HepG2 (cell line): ENCODE results near the gene UQCC5. TPM values are rescaled to one million over a fixed set of nuclear protein-coding genes. Genes with fewer than 3 reads are reported as not detected.

Experiments used
- CHD2 ChIP-seq: IDR thresholded peaks from 2 replicates; pipeline ENCODE4 v1.6.1; 2011; ENCODE audit warnings: low read depth, low read length, improper control_type of control experiment
- DNMT3B ChIP-seq: conservative IDR thresholded peaks from 2 replicates; pipeline ENCODE4 v1.6.1; 2016; ENCODE audit warnings: missing biosample characterization, control low read depth
- FOSL1 ChIP-seq: sonication (generic); formaldehyde crosslinking; IDR thresholded peaks from 2 replicates; pipeline ENCODE4 v1.9.0; 2021; ENCODE audit warnings: missing genetic modification reagents, borderline replicate concordance
- GPN1 ChIP-seq: sonication (generic); formaldehyde crosslinking; IDR thresholded peaks from 2 replicates; pipeline ENCODE4 v1.5.1; 2020; ENCODE audit warnings: missing genetic modification reagents, borderline replicate concordance
- HHEX ChIP-seq: IDR thresholded peaks from 2 replicates; pipeline ENCODE4 v1.6.1; 2016; ENCODE audit warnings: control low read depth
- KDM2A ChIP-seq: sonication (generic); formaldehyde crosslinking; IDR thresholded peaks from 2 replicates; pipeline ENCODE4 v1.4.0; 2020; ENCODE audit warnings: low read depth, missing genetic modification reagents, borderline replicate concordance
- KDM5B ChIP-seq: sonication (generic); formaldehyde crosslinking; IDR thresholded peaks from 2 replicates; pipeline ENCODE4 v1.4.0; 2020; ENCODE audit warnings: missing genetic modification reagents, mild to moderate bottlenecking, borderline replicate concordance
- MTA1 ChIP-seq: sonication (generic); formaldehyde crosslinking; IDR thresholded peaks from 2 replicates; pipeline ENCODE4 v1.4.0; 2020; ENCODE audit warnings: missing genetic modification reagents, mild to moderate bottlenecking, borderline replicate concordance
- PAWR ChIP-seq: sonication (generic); formaldehyde crosslinking; IDR thresholded peaks from 2 replicates; pipeline ENCODE4 v1.4.0; 2020; ENCODE audit warnings: missing genetic modification reagents, mild to moderate bottlenecking, borderline replicate concordance
- PHF21A ChIP-seq: sonication (generic); formaldehyde crosslinking; IDR thresholded peaks from 2 replicates; pipeline ENCODE4 v1.5.0; 2020; ENCODE audit warnings: mild to moderate bottlenecking, missing genetic modification reagents
- PHF5A ChIP-seq: IDR thresholded peaks from one replicate; pipeline ENCODE4 v1.6.1; 2018; ENCODE audit warnings: low read depth, missing genetic modification reagents; ENCODE audit not compliant: unreplicated experiment
- SRY ChIP-seq: sonication (generic); formaldehyde crosslinking; IDR thresholded peaks from 2 replicates; pipeline ENCODE4 v1.8.0; 2022; ENCODE audit warnings: mild to moderate bottlenecking, missing genetic modification reagents
- SYNCRIP ChIP-seq: fragments of 200-400 bp; formaldehyde crosslinking; IDR thresholded peaks from 2 replicates; pipeline ENCODE4 v1.6.1; 2018; ENCODE audit warnings: mild to moderate bottlenecking, low read depth, low read length; ENCODE audit not compliant: insufficient read depth
- TBL1XR1 ChIP-seq: fragments of 150-350 bp; IDR thresholded peaks from 2 replicates; pipeline ENCODE4 v1.6.1; 2014; ENCODE audit warnings: borderline replicate concordance, low read length; ENCODE audit not compliant: partially characterized antibody
- THAP9 ChIP-seq: sonication (generic); formaldehyde crosslinking; IDR thresholded peaks from 2 replicates; pipeline ENCODE4; 2020; ENCODE audit warnings: missing genetic modification reagents, mild to moderate bottlenecking, borderline replicate concordance
- ZFY ChIP-seq: sonication (generic); formaldehyde crosslinking; IDR thresholded peaks from 2 replicates; pipeline ENCODE4 v1.4.0; 2020; ENCODE audit warnings: missing genetic modification reagents
- ZMYM4 ChIP-seq: sonication (generic); formaldehyde crosslinking; IDR thresholded peaks from 2 replicates; pipeline ENCODE4 v1.8.1; 2023; ENCODE audit warnings: mild to moderate bottlenecking, missing genetic modification reagents
- ZNF160 ChIP-seq: sonication (generic); formaldehyde crosslinking; IDR thresholded peaks from 2 replicates; pipeline ENCODE4 v1.8.0; 2022; ENCODE audit warnings: mild to moderate bottlenecking, inconsistent platforms, missing genetic modification reagents
- ZNF460 ChIP-seq: sonication (generic); formaldehyde crosslinking; IDR thresholded peaks from 2 replicates; pipeline ENCODE4 v1.5.1; 2020; ENCODE audit warnings: missing genetic modification reagents, mild to moderate bottlenecking, borderline replicate concordance
- ZNF839 ChIP-seq: sonication (generic); formaldehyde crosslinking; IDR thresholded peaks from 2 replicates; pipeline ENCODE4 v1.4.0; 2020; ENCODE audit warnings: missing genetic modification reagents, mild to moderate bottlenecking, borderline replicate concordance
- polyA plus RNA-seq, 8 experiments: library from polyadenylated mRNA; depleted of rRNA in 3 of 8; stranded (reverse) in 7 of 8; unstranded in 1 of 8; fragments of >200 nt; fragmentation: Illumina TruSeq in 4 of 8; extraction: Trizol in 4 of 8; gene quantifications; 2 replicates each; pipeline versions ENCODE4 v1.2.1 to v1.2.3, GENCODE V29; 2011 to 2016; ENCODE audit warnings: low read depth in 4 of 8, missing spikeins in 1 of 8, mixed read lengths in 1 of 8; ENCODE audit not compliant: insufficient read depth in 1 of 8
- total RNA-seq, 5 experiments: library from RNA; depleted of rRNA; stranded (reverse); fragments of >200 nt; fragmentation: Illumina TruSeq; extraction: Trizol; gene quantifications; 2 replicates each; pipeline ENCODE4 v1.2.3, GENCODE V29; 2016; ENCODE audit warnings: low read depth in 1 of 5
- TF ChIP-seq, protein P1 (sequence below): sonication (generic); formaldehyde crosslinking; IDR thresholded peaks from 2 replicates; pipeline ENCODE4 v1.5.1; 2020; ENCODE audit warnings: missing genetic modification reagents, mild to moderate bottlenecking, borderline replicate concordance
- TF ChIP-seq, protein P2 (sequence below): sonication (generic); formaldehyde crosslinking; IDR thresholded peaks from 2 replicates; pipeline ENCODE4 v1.9.0; 2021; ENCODE audit warnings: missing genetic modification reagents, borderline replicate concordance
- TF ChIP-seq, protein P3 (sequence below): sonication (generic); formaldehyde crosslinking; IDR thresholded peaks from 2 replicates; pipeline ENCODE4 v1.4.0; 2020; ENCODE audit warnings: mild to moderate bottlenecking, missing genetic modification reagents

The UQCC5 gene
- total and polyA plus RNA-seq, 2 of the 13 experiments (the other 11 are each of a cell fraction or from before 2014, with no cell fraction given), result 15.4 to 29.5 TPM

DNA sequence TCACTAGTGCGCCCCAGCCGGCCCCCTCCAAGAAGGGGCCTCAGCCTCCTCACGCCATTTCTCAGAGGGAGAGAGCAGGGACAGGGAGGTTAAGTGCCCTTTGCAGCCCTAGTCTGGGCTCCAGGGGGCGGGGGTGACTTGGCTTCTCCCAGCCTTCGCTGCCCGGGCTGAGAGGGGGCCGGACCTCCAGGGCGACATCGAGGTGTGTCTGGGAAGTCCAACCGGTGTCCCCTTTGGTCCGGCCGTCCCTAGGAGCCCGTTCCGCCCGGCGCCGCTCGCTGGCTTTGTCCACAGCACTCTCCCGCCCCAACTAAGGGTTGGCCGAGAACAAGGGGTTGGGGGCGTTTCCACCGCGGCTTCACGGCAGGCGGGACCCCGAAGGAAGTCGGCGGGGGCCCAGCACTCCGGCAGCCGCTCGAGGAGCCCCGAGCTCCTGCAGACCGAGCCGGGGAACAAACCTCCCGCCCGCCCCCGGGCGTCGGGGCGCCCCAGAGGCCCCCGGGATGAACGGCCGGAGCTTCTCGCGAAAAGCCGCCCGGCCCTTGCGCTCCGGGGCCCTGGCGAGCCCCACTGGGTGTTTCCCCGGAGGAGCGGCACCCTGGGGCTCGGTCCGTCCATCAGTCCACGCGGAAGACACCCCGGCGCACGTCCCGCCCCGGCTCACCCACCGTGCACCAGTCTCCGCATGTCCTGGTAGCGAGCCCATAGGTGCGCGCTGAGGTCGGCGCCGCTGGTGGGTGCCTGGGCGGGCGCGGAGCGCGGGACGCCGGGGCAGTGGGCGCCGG is 3.4 kb upstream of the UQCC5 start (continued):
- TF ChIP-seq, protein P1, sequence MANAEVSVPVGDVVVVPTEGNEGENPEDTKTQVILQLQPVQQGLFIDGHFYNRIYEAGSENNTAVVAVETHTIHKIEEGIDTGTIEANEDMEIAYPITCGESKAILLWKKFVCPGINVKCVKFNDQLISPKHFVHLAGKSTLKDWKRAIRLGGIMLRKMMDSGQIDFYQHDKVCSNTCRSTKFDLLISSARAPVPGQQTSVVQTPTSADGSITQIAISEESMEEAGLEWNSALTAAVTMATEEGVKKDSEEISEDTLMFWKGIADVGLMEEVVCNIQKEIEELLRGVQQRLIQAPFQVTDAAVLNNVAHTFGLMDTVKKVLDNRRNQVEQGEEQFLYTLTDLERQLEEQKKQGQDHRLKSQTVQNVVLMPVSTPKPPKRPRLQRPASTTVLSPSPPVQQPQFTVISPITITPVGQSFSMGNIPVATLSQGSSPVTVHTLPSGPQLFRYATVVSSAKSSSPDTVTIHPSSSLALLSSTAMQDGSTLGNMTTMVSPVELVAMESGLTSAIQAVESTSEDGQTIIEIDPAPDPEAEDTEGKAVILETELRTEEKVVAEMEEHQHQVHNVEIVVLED (CRISPR knock-in tag), result no peak
- TF ChIP-seq ZFY (CRISPR knock-in tag), result peak; percentile 48
- no peak for TF ChIP-seq HHEX
- peak; percentile 46; the same call in 1 of the 2 replicates for TF ChIP-seq KDM5B (CRISPR knock-in tag)
- no peak for TF ChIP-seq ZNF839
- no peak for TF ChIP-seq TBL1XR1
- no peak for TF ChIP-seq FOSL1 (CRISPR knock-in tag)
- no peak for TF ChIP-seq ZMYM4
- TF ChIP-seq PAWR (CRISPR knock-in tag), result no peak
- no peak for TF ChIP-seq SYNCRIP
- TF ChIP-seq PHF21A (CRISPR knock-in tag), result no peak
- TF ChIP-seq DNMT3B, result no peak
- TF ChIP-seq, protein P2, sequence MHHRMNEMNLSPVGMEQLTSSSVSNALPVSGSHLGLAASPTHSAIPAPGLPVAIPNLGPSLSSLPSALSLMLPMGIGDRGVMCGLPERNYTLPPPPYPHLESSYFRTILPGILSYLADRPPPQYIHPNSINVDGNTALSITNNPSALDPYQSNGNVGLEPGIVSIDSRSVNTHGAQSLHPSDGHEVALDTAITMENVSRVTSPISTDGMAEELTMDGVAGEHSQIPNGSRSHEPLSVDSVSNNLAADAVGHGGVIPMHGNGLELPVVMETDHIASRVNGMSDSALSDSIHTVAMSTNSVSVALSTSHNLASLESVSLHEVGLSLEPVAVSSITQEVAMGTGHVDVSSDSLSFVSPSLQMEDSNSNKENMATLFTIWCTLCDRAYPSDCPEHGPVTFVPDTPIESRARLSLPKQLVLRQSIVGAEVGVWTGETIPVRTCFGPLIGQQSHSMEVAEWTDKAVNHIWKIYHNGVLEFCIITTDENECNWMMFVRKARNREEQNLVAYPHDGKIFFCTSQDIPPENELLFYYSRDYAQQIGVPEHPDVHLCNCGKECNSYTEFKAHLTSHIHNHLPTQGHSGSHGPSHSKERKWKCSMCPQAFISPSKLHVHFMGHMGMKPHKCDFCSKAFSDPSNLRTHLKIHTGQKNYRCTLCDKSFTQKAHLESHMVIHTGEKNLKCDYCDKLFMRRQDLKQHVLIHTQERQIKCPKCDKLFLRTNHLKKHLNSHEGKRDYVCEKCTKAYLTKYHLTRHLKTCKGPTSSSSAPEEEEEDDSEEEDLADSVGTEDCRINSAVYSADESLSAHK (CRISPR knock-in tag), result no peak
- TF ChIP-seq ZNF160 (CRISPR knock-in tag), result no peak
- TF ChIP-seq KDM2A (CRISPR knock-in tag), result 0 out of 2 replicates have a peak, but pooled peaks have one; percentile 9
- TF ChIP-seq, protein P3, sequence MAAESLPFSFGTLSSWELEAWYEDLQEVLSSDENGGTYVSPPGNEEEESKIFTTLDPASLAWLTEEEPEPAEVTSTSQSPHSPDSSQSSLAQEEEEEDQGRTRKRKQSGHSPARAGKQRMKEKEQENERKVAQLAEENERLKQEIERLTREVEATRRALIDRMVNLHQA, result no peak
- TF ChIP-seq SRY (CRISPR knock-in tag), result no peak
- no peak for TF ChIP-seq GPN1 (CRISPR knock-in tag)
- no peak for TF ChIP-seq THAP9 (CRISPR knock-in tag)
- peak; percentile 55; the same call in 1 of the 2 replicates for TF ChIP-seq MTA1 (CRISPR knock-in tag)
- TF ChIP-seq ZNF460 (CRISPR knock-in tag), result no peak
- TF ChIP-seq CHD2, result no peak
- no peak for TF ChIP-seq PHF5A
